ENCODE data around the gene C5orf63.
"Not testable (repeated sequence)": the region's sequence is repeated elsewhere in the genome, so short reads cannot be mapped to it uniquely, and the experiment has no call there.

DNA sequence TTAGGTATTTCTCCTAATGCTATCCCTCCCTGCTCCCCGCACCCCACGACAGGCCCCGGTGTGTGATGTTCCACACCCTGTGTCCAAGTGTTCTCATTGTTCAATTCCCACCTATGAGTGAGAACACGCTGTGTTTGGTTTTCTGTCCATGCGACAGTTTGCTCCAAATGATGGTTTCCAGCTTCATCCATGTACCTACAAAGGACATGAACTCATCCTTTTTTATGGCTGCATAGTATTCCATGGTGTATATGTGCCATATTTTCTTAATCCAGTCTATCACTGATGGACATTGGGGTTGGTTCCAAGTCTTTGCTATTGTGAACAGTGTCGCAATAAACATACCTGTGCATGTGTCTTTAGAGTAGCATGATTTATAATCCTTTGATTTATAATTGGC is 19.8 kb downstream of the C5orf63 start:
- TF ChIP-seq, protein P1, sequence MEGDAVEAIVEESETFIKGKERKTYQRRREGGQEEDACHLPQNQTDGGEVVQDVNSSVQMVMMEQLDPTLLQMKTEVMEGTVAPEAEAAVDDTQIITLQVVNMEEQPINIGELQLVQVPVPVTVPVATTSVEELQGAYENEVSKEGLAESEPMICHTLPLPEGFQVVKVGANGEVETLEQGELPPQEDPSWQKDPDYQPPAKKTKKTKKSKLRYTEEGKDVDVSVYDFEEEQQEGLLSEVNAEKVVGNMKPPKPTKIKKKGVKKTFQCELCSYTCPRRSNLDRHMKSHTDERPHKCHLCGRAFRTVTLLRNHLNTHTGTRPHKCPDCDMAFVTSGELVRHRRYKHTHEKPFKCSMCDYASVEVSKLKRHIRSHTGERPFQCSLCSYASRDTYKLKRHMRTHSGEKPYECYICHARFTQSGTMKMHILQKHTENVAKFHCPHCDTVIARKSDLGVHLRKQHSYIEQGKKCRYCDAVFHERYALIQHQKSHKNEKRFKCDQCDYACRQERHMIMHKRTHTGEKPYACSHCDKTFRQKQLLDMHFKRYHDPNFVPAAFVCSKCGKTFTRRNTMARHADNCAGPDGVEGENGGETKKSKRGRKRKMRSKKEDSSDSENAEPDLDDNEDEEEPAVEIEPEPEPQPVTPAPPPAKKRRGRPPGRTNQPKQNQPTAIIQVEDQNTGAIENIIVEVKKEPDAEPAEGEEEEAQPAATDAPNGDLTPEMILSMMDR (IDR thresholded peaks at IDR 0.05; ENCODE audit: insufficient read depth, low read length): not testable (repeated sequence)
- TF ChIP-seq POLR2AphosphoS5, GABPA (IDR thresholded peaks at IDR 0.05; ENCODE audit: low read depth): not testable (repeated sequence)
- TF ChIP-seq, protein P2, sequence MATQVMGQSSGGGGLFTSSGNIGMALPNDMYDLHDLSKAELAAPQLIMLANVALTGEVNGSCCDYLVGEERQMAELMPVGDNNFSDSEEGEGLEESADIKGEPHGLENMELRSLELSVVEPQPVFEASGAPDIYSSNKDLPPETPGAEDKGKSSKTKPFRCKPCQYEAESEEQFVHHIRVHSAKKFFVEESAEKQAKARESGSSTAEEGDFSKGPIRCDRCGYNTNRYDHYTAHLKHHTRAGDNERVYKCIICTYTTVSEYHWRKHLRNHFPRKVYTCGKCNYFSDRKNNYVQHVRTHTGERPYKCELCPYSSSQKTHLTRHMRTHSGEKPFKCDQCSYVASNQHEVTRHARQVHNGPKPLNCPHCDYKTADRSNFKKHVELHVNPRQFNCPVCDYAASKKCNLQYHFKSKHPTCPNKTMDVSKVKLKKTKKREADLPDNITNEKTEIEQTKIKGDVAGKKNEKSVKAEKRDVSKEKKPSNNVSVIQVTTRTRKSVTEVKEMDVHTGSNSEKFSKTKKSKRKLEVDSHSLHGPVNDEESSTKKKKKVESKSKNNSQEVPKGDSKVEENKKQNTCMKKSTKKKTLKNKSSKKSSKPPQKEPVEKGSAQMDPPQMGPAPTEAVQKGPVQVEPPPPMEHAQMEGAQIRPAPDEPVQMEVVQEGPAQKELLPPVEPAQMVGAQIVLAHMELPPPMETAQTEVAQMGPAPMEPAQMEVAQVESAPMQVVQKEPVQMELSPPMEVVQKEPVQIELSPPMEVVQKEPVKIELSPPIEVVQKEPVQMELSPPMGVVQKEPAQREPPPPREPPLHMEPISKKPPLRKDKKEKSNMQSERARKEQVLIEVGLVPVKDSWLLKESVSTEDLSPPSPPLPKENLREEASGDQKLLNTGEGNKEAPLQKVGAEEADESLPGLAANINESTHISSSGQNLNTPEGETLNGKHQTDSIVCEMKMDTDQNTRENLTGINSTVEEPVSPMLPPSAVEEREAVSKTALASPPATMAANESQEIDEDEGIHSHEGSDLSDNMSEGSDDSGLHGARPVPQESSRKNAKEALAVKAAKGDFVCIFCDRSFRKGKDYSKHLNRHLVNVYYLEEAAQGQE (IDR thresholded peaks at IDR 0.05; ENCODE audit: insufficient replicate concordance, low read depth): not testable (repeated sequence)

Data from HL-60 (cell line).